ENCODE measurements around the gene SLC10A1.

GRCh38 chr14:69786603-69787002 lies 10.4 kb downstream of the SLC10A1 start:
- no peak for TF ChIP-seq CTCF (IDR thresholded peaks at IDR 0.05; ENCODE audit: low read depth, low read length, poor library complexity, severe bottlenecking)
- no peak for TF ChIP-seq EZH2phosphoT487 (IDR thresholded peaks at IDR 0.05; ENCODE audit: borderline replicate concordance, low read length)

Data from DOHH2 (cell line).